Panc1 (cell line): ENCODE data around the gene ANTXR1. TPM values are rescaled to one million over a fixed set of nuclear protein-coding genes. Genes with fewer than 3 reads are reported as not detected.

ENCODE experiments used
- ATAC-seq: fragments of 200-7000 bp; cut with Tn5 transposase; 2 replicates; pipeline ENCODE4 v1.9.1; 2020; ENCODE audit warnings: mild to moderate bottlenecking, moderate library complexity
- BruUV-seq: library from RNA; stranded (reverse); fragments of 400-500 nt; replicated peaks from 2 replicates; lab custom pipeline; 2021; lab: Mats Ljungman, UMichigan
- CTCF ChIA-PET: fragments of 300-600 bp; sonication (Branson Sonifier 250); formaldehyde crosslinking; loops from one replicate; lab custom pipeline; 2022; ENCODE audit warnings: antibody characterized with exemption; lab: Charles Lee
- POLR2A ChIA-PET: fragments of 300-600 bp; sonication (Branson Sonifier 250); formaldehyde crosslinking; loops from one replicate; lab custom pipeline; 2022; ENCODE audit warnings: antibody characterized with exemption; lab: Charles Lee
- DNase-seq: peaks from one replicate; pipeline ENCODE4 v3.0.0-alpha.2; 2010; ENCODE audit warnings: low read depth, low spot score
- H3K27ac ChIP-seq: 2 replicates; pipeline ENCODE4 v1.5.1; 2011; ENCODE audit warnings: mild to moderate bottlenecking, low read length, inconsistent platforms
- H3K27me3 ChIP-seq: fragments of 200-500 bp; sonication (Bioruptor generic); 2 replicates; pipeline ENCODE4 v1.6.0; 2014; ENCODE audit warnings: low read length, inconsistent platforms; ENCODE audit not compliant: control insufficient read depth, insufficient read depth
- H3K36me3 ChIP-seq: fragments of 200-500 bp; sonication (Bioruptor generic); 2 replicates; pipeline ENCODE4 v1.5.1; 2014; ENCODE audit warnings: inconsistent platforms, mild to moderate bottlenecking, low read length, moderate library complexity; ENCODE audit not compliant: control insufficient read depth, insufficient read depth
- H3K4me1 ChIP-seq: 2 replicates; pipeline ENCODE4 v1.5.1; 2011; ENCODE audit warnings: inconsistent platforms, mild to moderate bottlenecking, low read length, moderate library complexity; ENCODE audit not compliant: control insufficient read depth, insufficient read depth
- H3K4me3 ChIP-seq, 2 experiments: 2 replicates each; pipeline ENCODE4 v1.5.1; 2011 to 2012; ENCODE audit warnings: low read depth in 2 of 2, low read length in 2 of 2, mild to moderate bottlenecking in 2 of 2, inconsistent platforms in 1 of 2, moderate library complexity in 1 of 2
- H3K9me3 ChIP-seq: fragments of 200-500 bp; sonication (Bioruptor generic); 2 replicates; pipeline ENCODE4 v1.5.1; 2014; ENCODE audit warnings: low read depth, mild to moderate bottlenecking, inconsistent platforms, low read length, moderate library complexity; ENCODE audit not compliant: control insufficient read depth, insufficient read depth
- POLR2AphosphoS5 ChIP-seq: IDR thresholded peaks from 2 replicates; pipeline ENCODE4 v1.6.1; 2012; ENCODE audit warnings: mild to moderate bottlenecking, low read depth, low read length, moderate library complexity
- REST ChIP-seq, 2 experiments: IDR thresholded peaks; 2 replicates each; pipeline ENCODE4 v1.6.1; 2011 to 2012; ENCODE audit warnings: low read depth in 2 of 2, control low read depth in 1 of 2, low read length in 1 of 2, mild to moderate bottlenecking in 1 of 2, moderate library complexity in 1 of 2; ENCODE audit not compliant: insufficient read depth in 1 of 2
- SIN3A ChIP-seq: IDR thresholded peaks from 2 replicates; pipeline ENCODE4 v1.6.1; 2012; ENCODE audit warnings: low read depth, mild to moderate bottlenecking, low read length, moderate library complexity, borderline replicate concordance; ENCODE audit not compliant: insufficient read depth
- TCF7L2 ChIP-seq: IDR thresholded peaks from 2 replicates; pipeline ENCODE4 v1.6.1; 2011; ENCODE audit warnings: mild to moderate bottlenecking, low read depth, low read length, inconsistent platforms
- in situ Hi-C: cut with HindIII; loops from 2 replicates; pipeline ENCODE4 v1.10.0; 2016; ENCODE audit warnings: low sequenced_read_pairs, low pct_unique_long_range_greater_than_20kb
- intact Hi-C: fragments of 100-400 bp; cut with micrococcal nuclease; formaldehyde crosslinking; loops from one replicate; pipeline ENCODE4 v1.10.0; 2022; ENCODE audit not compliant: unreplicated experiment
- total RNA-seq: library from RNA; stranded (reverse); gene quantifications from one replicate; pipeline ENCODE4 v1.2.1, GENCODE V29; 2021; ENCODE audit not compliant: unreplicated experiment
- TF ChIP-seq, protein P1 (sequence below): fragments of 450-650 bp; IDR thresholded peaks from 2 replicates; pipeline ENCODE4 v1.5.1; 2017; ENCODE audit warnings: mild to moderate bottlenecking

ANTXR1 gene
- total RNA-seq, 1 experiment from 2014 or later = 132 TPM

DNA sequence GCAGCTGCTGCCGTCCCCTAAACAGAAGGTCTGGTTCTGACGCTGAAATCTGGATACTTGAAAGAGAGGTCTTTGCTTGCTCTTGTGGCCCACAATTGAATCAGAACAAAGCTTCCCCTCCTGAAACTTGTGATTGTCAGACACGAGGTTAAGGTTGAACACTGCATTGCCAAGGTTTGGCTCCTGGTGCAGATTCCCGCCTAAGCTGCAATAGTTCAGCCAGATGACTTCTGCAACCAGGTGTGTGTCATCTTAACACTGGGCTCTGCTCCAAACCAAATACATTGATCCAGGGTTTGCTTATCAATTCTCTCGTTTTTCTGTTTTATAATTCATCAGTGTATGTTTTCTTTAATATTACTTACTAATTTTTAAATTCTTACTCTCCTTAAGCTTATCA is 23.9 kb upstream of the ANTXR1 start:
- no peaks in the 10 kb centered on the region for H3K36me3 ChIP-seq
- no peaks in the 10 kb centered on the region for H3K27me3 ChIP-seq
- intact Hi-C loops = no loop called here
- H3K9me3 ChIP-seq = no peaks in the 10 kb centered on the region
- no peak overlapping the region for H3K27ac ChIP-seq
- no peaks in the 10 kb centered on the region for H3K4me1 ChIP-seq
- TF ChIP-seq, protein P1, sequence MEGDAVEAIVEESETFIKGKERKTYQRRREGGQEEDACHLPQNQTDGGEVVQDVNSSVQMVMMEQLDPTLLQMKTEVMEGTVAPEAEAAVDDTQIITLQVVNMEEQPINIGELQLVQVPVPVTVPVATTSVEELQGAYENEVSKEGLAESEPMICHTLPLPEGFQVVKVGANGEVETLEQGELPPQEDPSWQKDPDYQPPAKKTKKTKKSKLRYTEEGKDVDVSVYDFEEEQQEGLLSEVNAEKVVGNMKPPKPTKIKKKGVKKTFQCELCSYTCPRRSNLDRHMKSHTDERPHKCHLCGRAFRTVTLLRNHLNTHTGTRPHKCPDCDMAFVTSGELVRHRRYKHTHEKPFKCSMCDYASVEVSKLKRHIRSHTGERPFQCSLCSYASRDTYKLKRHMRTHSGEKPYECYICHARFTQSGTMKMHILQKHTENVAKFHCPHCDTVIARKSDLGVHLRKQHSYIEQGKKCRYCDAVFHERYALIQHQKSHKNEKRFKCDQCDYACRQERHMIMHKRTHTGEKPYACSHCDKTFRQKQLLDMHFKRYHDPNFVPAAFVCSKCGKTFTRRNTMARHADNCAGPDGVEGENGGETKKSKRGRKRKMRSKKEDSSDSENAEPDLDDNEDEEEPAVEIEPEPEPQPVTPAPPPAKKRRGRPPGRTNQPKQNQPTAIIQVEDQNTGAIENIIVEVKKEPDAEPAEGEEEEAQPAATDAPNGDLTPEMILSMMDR = no peak
- TF ChIP-seq TCF7L2 (no peak), REST (IDR thresholded peaks at IDR 0.05; ENCODE audit: insufficient read depth in 1 of 2, low read depth in 2 of 2, low read length in 1 of 2) (no peak), POLR2AphosphoS5 (no peak), SIN3A (no peak)
- CTCF ChIA-PET = no interaction called here
- H3K4me3 ChIP-seq = no peak overlapping the region
- DNase-seq (no peak), ATAC-seq (no peak)
- in situ Hi-C loops = no loop called here
- POLR2A ChIA-PET = no interaction called here
- no TSS peak for BruUV-seq

DNA sequence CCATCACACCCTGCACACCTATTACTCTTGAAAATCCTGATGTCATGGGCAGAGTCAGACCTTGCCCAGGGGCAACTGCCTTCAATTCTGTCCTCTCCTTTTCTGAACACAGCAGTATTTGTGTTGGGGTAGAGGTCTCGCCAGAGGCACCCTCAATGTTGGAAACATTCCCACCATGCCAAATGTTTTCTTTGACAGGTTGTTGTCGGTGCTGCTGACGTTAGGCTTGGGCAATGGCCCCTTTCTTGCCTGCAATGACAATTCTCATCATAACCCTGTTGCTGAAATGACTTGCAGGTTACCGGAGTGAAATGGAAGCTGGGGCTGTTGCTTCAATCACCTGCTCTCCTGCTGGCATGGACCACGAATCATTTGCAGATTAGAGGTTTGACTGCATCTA is 20.6 kb upstream of the ANTXR1 start:
- TF ChIP-seq POLR2AphosphoS5 (no peak), TCF7L2 (no peak), REST (IDR thresholded peaks at IDR 0.05; ENCODE audit: insufficient read depth in 1 of 2, low read depth in 2 of 2, low read length in 1 of 2) (no peak), SIN3A (no peak)
- TF ChIP-seq, protein P1 = no peak
- DNase-seq = no peak
- POLR2A ChIA-PET = no interaction called here
- no peaks in the 10 kb centered on the region for H3K4me1 ChIP-seq
- no peaks in the 10 kb centered on the region for H3K9me3 ChIP-seq
- CTCF ChIA-PET = no interaction called here
- no peaks in the 10 kb centered on the region for H3K36me3 ChIP-seq
- no TSS peak for BruUV-seq
- in situ Hi-C loops (no loop called here), intact Hi-C loops (no loop called here)
- H3K4me3 ChIP-seq = no peak overlapping the region
- H3K27me3 ChIP-seq = no peaks in the 10 kb centered on the region
- ATAC-seq = no peak
- H3K27ac ChIP-seq = no peak overlapping the region
